Neural crest cell (in vitro differentiated cells): ENCODE measurements around the gene MMD. TPM values are rescaled to one million over a fixed set of nuclear protein-coding genes. Genes with fewer than 3 reads are reported as not detected.

Source experiments
- DNase-seq: peaks from one replicate; pipeline ENCODE4 v3.0.0; 2021; ENCODE audit warnings: low read depth, mixed read lengths, low spot score
- H3K27ac Mint-ChIP-seq: one replicate; pipeline ENCODE4 v1.8.0; 2021; ENCODE audit warnings: mild to moderate bottlenecking, mixed read lengths; ENCODE audit not compliant: unreplicated experiment
- H3K27me3 Mint-ChIP-seq: 2 replicates; pipeline ENCODE4 v1.8.0; 2021; ENCODE audit warnings: low read depth, mild to moderate bottlenecking, mixed read lengths
- H3K36me3 Mint-ChIP-seq: 2 replicates; pipeline ENCODE4 v1.8.0; 2021; ENCODE audit warnings: low read depth, mild to moderate bottlenecking, mixed read lengths
- H3K4me1 Mint-ChIP-seq: 2 replicates; pipeline ENCODE4 v1.8.0; 2021; ENCODE audit warnings: mixed read lengths
- H3K4me3 Mint-ChIP-seq: one replicate; pipeline ENCODE4 v1.8.0; 2021; ENCODE audit warnings: mild to moderate bottlenecking, mixed read lengths
- H3K9me3 Mint-ChIP-seq: 2 replicates; pipeline ENCODE4 v1.8.0; 2021; ENCODE audit warnings: mixed read lengths
- CTCF ChIP-seq: fragments of 200-600 bp; sonication (generic); conservative IDR thresholded peaks from 2 replicates; pipeline ENCODE4 v1.5.0; 2021; ENCODE audit warnings: antibody characterized with exemption, mild to moderate bottlenecking
- total RNA-seq: library from RNA; stranded (reverse); gene quantifications from 2 replicates; pipeline ENCODE4 v1.2.1, GENCODE V29; 2021

MMD gene
- total RNA-seq, 1 donor from 2014 or later = 46.6 TPM

GRCh38 chr17:55458978-55459377 lies 37.3 kb upstream of the MMD start:
- Mint-ChIP-seq H3K4me3 (no peak overlapping the region), H3K9me3 (peaks cover 4% of the 10 kb centered on the region), H3K27me3 (no peaks in the 10 kb centered on the region), H3K36me3 (no peaks in the 10 kb centered on the region), H3K27ac (no peak overlapping the region), H3K4me1 (peaks cover 2% of the 10 kb centered on the region)
- DNase-seq = no peak
- no peak for TF ChIP-seq CTCF

- peaks cover 6% of the 10 kb centered on the region for H3K4me1 Mint-ChIP-seq
- peaks cover 4% of the 10 kb centered on the region for H3K9me3 Mint-ChIP-seq
- H3K27me3 Mint-ChIP-seq = no peaks in the 10 kb centered on the region
- DNase-seq = no peak
- no peak for TF ChIP-seq CTCF
- H3K27ac Mint-ChIP-seq = no peak overlapping the region
- no peaks in the 10 kb centered on the region for H3K36me3 Mint-ChIP-seq
- no peak overlapping the region for H3K4me3 Mint-ChIP-seq
Observed at GRCh38 chr17:55458287-55458900, 36.8 kb upstream of the MMD start.

GRCh38 chr17:55456307-55457240 lies 34.9 kb upstream of the MMD start:
- DNase-seq = no peak
- H3K27ac Mint-ChIP-seq = no peak overlapping the region
- no peaks in the 10 kb centered on the region for H3K36me3 Mint-ChIP-seq
- H3K4me1 Mint-ChIP-seq = peaks cover 12% of the 10 kb centered on the region
- no peaks in the 10 kb centered on the region for H3K27me3 Mint-ChIP-seq
- no peak overlapping the region for H3K4me3 Mint-ChIP-seq
- H3K9me3 Mint-ChIP-seq = peaks cover 4% of the 10 kb centered on the region
- TF ChIP-seq CTCF = no peak

GRCh38 chr17:55454906-55455474 lies 33.4 kb upstream of the MMD start:
- DNase-seq = no peak
- Mint-ChIP-seq H3K4me1 (peaks cover 12% of the 10 kb centered on the region), H3K27me3 (no peaks in the 10 kb centered on the region), H3K36me3 (no peaks in the 10 kb centered on the region), H3K27ac (no peak overlapping the region), H3K9me3 (peaks cover 4% of the 10 kb centered on the region), H3K4me3 (no peak overlapping the region)
- no peak for TF ChIP-seq CTCF

- no peak for TF ChIP-seq CTCF
- H3K27me3 Mint-ChIP-seq = no peaks in the 10 kb centered on the region
- H3K9me3 Mint-ChIP-seq = peaks cover 4% of the 10 kb centered on the region
- H3K4me3 Mint-ChIP-seq = no peak overlapping the region
- peak overlapping the region; percentile 4 for H3K27ac Mint-ChIP-seq
- H3K4me1 Mint-ChIP-seq = peaks cover 12% of the 10 kb centered on the region
- H3K36me3 Mint-ChIP-seq = no peaks in the 10 kb centered on the region
- DNase-seq = no peak
Observed at GRCh38 chr17:55453839-55454557, 32.4 kb upstream of the MMD start.
